ENCODE data around the gene S100A14.
"Not testable (repeated sequence)": the region's sequence is repeated elsewhere in the genome, so short reads cannot be mapped to it uniquely, and the experiment has no call there.

The S100A14 gene

DNA sequence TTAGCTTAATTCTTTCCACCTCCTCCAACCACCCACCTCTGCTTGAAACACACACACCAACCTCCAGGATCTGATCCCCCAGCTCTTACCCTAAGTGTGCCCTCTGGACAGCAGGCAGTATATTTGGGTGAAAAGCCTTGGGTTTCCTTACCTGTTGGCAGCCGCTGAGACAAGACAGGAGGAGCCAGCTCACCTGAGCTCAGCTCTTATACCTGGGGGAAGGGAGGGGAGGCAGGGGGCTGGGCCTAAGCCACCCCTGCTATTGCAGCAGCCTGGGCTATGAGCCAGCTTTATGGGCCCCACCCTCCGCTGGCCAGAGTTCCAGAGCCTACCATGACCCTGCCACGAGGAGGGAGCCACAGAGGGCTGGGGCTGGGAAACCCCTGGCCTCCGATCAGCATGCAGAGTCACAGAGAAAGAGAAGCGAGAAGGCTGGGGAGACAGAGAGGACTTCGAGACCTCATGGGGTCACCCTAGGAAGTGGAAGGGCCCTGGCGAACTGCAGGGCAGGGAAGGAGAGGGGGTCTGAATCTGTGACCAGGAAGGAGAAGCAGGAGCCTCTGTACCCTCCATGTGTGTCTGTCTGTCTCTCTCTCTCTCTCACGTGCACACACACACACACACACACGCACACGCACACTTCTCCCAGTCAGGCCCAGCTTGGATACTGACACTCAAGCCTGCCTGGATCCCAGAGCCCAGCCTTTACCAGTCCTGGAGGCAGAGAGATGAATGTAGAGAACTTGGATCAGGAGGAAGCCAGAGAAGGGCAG is at the start of gene S100A14:
Gene S100A14, minus strand, starts transcription at position 182 of the 773 bp plus-strand sequence. CDS start 467 bp downstream, outside the sequence.
- in situ Hi-C loops (cut with MboI; ENCODE audit: low sequenced_read_pairs): no loop called here

DNA sequence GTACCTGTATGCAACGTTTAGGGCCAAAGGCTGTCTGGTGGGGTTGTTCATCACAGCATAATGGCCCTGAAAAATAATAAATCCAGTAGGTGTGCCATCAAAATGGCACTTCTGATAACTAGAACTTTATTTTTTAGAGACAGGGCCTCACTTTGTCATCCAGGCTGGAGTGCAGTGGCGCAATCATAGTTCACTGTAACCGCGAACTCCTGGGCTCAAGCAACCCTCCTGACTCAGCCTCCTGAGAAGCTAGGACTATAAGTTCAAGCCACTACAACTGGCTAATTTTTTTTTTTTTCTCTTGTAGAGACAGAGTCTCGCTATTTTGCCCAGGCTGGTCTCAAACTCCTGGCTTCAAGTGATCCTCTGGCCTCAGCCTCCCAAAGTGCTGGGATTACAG is 47.1 kb upstream of the S100A14 start:
- in situ Hi-C loops (cut with MboI; ENCODE audit: low sequenced_read_pairs): no loop called here

GRCh38 chr1:153662269-153662668 is 46.1 kb upstream of the S100A14 start:
- in situ Hi-C loops (cut with MboI; ENCODE audit: low sequenced_read_pairs): no loop called here

- in situ Hi-C loops (cut with MboI; ENCODE audit: low sequenced_read_pairs): no loop called here
Measured at GRCh38 chr1:153661111-153661708, 45.1 kb upstream of the S100A14 start.

DNA sequence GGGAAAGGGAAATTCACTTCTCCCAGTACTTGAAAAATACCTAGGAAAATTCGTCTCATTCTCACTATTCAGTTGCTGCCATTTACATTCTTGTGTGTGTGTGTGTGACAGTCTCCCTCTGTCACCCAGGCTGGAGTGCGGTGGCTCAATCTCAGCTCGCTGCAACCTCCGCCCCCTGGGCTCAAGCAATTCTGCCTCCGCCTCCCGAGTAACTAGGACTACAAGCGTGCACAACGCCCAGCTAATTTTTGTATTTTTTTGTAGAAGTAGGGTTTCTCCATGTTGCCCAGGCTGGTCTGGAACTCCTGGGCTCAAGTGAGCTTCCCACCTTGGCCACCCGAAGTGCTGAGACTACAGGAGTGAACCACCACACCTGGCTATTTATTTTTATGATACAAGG is 43.5 kb upstream of the S100A14 start:
- in situ Hi-C loops (cut with MboI; ENCODE audit: low sequenced_read_pairs): no loop called here

DNA sequence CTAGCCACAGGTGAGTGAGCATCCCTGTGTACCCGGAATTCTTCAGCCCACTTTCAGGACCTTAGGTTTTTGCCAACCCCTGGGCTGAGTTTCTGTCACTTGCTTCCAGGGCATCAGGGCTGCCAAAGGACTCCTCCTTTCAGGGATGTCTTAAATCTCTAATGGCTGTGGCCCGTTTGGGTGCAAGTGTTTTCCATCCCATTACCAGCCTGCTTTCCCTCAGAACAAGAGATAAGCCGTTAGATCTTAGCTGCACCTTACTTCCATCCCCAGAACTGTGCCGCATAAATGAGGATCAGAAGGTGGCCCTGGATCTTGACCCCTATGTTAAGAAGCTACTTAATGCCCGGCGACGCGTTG is 43.0 kb upstream of the S100A14 start:
- in situ Hi-C loops (cut with MboI; ENCODE audit: low sequenced_read_pairs): no loop called here

- in situ Hi-C loops (cut with MboI; ENCODE audit: low sequenced_read_pairs): no loop called here
Measured at GRCh38 chr1:153658400-153659174, 42.5 kb upstream of the S100A14 start, which contains the start of gene SNAPIN. TSS of gene SNAPIN (plus strand) at chr1:153658703. CDS start at chr1:153658744, 41 bp downstream.

DNA sequence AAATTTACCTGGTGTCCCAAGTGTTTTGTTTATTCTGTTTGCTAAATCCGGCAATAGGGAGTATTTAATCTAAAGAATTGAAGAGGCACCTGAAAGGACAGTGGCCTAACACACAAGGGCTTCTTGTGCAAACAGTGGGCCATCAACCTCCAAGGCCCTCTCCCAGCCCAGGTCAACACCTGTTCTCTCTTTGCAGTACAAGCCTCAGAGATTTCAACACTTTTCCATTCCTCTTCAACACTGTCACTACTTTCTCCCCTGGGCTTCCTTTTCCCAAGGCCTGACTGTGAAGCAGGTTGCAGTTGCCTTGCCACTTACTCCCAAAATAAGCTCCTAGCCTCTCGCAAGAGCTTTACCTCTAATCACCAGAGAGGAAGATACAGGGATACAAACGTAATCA is 39.2 kb upstream of the S100A14 start:
- in situ Hi-C loops (cut with MboI; ENCODE audit: low sequenced_read_pairs): no loop called here

DNA sequence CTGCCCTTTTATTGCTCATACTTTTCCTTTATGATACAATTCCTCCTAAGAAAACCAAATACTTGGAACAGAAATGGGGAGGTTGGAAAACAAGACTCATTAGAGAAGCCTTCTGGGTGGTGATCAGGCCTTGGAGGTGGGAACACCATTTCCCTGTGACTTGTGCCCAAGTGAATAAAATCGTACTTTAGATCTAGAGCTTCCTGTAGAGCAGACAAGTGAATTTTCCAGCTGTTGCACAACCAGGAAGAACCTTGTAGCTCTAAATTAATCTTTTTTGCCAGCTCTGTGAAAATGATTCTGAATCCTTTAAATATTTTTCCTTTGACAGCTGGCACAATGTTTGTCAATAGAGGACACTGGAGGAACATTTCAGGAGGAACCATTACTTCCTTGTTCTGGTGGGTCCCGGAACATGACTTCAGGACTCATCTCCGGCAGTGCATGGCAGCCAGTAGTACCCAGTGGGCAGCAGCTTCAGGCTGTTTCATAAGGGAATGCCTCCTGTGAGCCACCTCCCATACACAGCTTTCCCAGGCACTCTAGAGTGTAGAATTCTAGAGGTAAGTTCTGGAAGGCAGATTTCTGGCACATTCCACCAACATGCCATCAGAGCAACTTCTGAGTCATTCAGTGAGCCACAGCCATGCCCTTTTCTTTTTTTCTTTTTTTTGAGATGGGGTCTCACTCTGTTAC is 36.8 kb upstream of the S100A14 start:
- in situ Hi-C loops (cut with MboI; ENCODE audit: low sequenced_read_pairs): no loop called here

GRCh38 chr1:153651771-153652170 is 35.6 kb upstream of the S100A14 start:
- in situ Hi-C loops (cut with MboI; ENCODE audit: low sequenced_read_pairs): no loop called here

DNA sequence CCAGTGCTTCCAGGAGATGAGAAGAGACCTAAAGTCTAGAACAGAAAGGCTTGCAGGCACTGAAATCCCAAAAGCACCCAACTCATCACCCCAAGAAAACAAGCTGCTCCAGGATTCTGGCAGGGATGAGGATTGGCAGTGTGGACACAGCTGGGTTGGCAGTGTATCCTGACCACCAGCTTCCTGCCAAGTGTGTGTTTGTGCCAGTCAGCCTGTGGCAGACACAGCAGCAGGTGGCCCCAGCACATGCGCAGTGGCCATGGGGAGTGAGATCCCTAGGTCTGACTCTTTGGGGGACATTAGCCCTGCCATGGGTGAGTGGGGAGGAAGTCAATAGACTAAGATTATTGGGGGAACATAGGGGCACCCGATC is 33.7 kb upstream of the S100A14 start:
- in situ Hi-C loops (cut with MboI; ENCODE audit: low sequenced_read_pairs): no loop called here

GRCh38 chr1:153649137-153649862 is 33.2 kb upstream of the S100A14 start:
- in situ Hi-C loops (cut with MboI; ENCODE audit: low sequenced_read_pairs): no loop called here

GRCh38 chr1:153648000-153648643 is 32.0 kb upstream of the S100A14 start:
- in situ Hi-C loops (cut with MboI; ENCODE audit: low sequenced_read_pairs): no loop called here

DNA sequence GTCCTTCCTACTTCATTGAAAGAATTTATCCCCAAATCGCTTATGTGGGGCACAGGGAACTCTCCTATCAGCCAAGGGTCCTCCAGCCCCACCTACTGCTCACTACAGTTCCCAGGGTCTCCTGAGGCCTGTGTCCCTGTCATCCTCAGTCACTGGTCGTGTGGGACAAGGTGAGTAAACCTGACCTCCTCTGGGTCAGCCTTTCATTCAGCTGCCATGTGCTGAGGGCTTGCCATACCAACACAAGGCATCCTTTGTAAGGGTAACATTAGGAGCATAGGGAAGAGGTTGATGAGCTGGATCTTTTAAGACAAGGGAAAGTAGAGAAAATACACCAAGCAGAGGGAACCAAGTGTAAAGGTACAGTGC is 31.2 kb upstream of the S100A14 start:
- in situ Hi-C loops (cut with MboI; ENCODE audit: low sequenced_read_pairs): no loop called here

DNA sequence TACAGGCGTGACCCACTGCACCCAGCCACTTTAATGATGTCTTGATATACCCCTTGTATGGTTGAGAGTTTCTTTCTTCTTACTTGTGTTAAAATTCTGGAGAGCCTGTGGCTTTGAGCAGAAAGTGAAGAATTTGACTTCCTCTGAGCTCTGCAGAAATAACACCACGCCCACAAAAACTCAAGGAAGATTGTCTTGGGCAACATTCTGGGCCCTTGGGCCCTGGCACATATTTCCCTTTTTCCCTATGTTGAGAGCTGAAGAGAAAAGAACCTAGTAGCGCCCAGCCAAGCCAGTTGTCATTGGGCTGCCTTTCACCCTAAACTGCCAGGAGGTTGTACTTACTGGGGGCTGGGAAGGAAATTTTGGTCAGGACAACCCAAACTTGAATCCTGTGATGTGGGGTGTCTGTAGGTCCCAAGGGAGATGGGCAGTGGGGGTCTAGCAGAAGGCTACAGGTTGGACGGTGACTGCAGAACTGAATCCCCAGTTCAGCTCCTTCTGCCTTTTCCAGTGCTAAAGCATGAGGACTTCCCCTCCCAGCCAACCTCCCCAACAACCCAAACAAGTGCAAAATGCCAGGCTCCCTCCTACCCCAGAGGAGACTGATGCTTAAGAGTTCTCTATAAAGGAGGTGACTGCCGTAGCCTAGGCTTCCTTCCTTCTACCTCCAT is 30.7 kb upstream of the S100A14 start:
- in situ Hi-C loops (cut with MboI; ENCODE audit: low sequenced_read_pairs): no loop called here

- in situ Hi-C loops (cut with MboI; ENCODE audit: low sequenced_read_pairs): no loop called here
Measured at GRCh38 chr1:153643816-153644215, 27.7 kb upstream of the S100A14 start.

GRCh38 chr1:153643100-153643499 is 27.0 kb upstream of the S100A14 start:
- in situ Hi-C loops (cut with MboI; ENCODE audit: low sequenced_read_pairs): no loop called here

DNA sequence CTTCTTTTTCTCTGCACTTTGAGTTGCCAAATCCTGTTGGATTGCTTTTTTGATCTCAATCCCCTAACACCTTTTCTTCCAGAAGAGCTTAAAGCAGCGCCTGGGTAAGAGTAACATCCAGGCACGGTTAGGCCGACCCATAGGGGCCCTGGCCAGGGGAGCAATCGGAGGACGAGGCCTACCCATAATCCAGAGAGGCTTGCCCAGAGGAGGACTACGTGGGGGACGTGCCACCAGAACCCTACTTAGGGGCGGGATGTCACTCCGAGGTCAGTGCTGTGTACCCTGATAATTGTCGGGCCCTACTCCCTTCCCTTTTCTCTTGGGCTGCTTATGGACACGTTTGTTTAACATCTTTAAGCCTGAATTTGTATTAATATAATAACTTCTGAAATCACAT is 26.0 kb upstream of the S100A14 start:
- in situ Hi-C loops (cut with MboI; ENCODE audit: low sequenced_read_pairs): no loop called here

DNA sequence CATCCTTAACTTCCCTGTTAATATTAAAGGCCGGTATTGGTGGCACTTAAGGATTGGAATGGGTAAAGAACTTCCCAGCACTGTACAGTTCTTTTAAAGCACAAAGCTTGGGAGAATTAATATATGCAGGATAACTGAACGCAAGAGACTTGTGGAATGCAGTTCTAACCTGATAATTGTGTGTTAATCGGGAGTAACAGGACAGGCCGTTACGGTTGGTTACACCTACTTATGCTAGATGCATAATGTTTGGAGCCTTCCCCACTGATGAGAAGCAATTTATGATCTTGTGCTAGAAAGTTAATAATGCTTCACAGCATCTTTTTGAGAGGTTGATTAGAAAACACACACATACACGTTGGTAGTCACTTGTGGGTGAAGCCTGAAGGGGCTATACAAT is 24.7 kb upstream of the S100A14 start:
- in situ Hi-C loops (cut with MboI; ENCODE audit: low sequenced_read_pairs): no loop called here

DNA sequence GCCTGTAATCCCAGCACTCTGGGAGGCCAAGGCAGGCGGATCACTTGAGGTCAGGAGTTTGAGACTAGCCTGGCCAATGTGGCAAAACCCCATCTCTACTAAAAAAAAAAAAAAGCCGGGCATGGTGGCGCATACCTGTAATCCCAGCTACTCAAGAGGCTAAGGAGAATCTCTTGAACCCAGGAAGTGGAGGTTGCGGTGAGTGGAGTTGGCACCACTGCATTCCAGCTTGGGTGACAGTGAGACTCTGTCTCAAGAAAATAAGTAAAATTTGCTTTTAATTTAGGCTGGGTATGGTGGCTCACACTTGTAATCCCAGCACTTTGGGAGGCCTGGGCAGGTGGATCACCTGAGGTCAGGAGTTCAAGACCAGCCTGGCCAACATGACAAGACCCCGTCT is 24.1 kb upstream of the S100A14 start:
- in situ Hi-C loops (cut with MboI; ENCODE audit: low sequenced_read_pairs): not testable (repeated sequence)

Measured in HL-60/S4 treated with retinoic acid at 250 ng/mL for 4 days and 3 days (cell line).